Stimulated activated CD4-positive, alpha-beta T cell treated with anti-CD3 and anti-CD28 coated beads, Interleukin-12 subunit alpha, Interleukin-12 subunit beta, amount 100 ng/mL, for 4 hours (primary cell): Measurements from ENCODE around the gene NCKIPSD.
"Not testable (repeated sequence)": the region's sequence is repeated elsewhere in the genome, so short reads cannot be mapped to it uniquely, and the experiment has no call there.

ENCODE experiments used
- DNase-seq: peaks from one replicate; pipeline ENCODE4 v3.0.0-alpha.2; 2020

NCKIPSD gene

DNA sequence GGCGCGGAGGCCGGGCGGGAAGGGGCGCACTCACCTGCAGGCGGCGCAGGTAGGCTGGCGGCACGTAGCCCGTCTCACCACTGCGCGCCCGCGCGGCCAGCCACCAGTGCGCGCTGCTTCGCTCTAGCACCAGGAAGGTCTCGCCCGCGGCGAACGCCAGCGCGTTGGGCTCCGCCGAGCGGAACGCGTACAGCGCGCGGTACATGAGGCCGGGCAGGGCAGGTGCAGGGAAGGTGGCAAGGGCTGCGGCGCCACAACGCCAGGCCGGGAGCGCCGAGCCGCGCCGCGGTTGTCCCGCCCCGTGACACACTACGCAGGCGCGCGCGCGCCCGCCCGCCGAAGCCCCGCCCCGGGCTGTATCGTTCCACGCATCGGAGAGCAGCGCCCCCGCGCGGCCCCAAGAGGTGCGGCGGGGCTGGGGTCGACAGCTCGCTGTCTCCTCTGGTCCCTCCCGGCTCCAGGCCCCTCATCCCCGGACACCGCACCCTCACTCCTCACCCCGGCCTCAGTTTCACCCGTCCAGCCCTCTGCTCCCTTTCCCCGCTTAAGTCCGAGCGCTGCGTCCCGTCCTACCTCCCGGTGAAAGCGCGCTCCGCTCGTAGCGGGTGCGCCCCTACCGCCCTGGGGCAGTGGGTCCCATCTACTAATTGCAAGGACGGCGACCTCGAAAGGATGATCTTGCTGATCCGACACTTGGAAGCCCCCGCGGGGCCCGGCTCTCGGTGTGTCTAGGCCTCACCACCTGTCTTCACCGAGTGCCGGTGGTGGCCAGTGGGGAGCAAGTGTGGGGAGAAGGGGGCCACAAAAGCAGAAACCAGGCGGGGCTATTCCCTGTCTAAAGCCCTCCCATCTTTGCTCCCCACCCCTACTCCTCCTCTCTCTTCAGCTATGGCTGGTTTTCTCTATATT, at the start of gene NCKIPSD:
TSS of gene NCKIPSD (minus strand) at position 313 of the 909 bp plus-strand sequence. CDS start at position 205, 108 bp downstream.
- peak; percentile 93 for DNase-seq

GRCh38 chr3:48735075-48735767, 49.5 kb upstream of the NCKIPSD start:
- DNase-seq, result not testable (repeated sequence)

DNA sequence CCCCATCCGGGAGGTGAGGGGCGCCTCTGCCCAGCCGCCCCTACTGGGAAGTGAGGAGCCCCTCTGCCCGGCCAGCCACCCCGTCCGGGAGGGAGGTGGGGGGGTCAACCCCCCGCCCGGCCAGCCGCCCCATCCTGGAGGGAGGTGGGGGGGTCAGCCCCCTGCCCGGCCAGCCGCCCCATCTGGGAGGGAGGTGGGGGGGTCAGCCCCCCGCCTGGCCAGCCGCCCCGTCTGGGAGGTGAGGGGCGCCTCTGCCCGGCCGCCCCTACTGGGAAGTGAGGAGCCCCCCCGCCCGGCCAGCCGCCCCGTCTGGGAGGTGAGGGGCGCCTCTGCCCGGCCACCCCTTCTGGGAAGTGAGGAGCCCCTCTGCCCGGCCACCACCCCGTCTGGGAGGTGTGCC, 48.8 kb upstream of the NCKIPSD start:
- not testable (repeated sequence) for DNase-seq

DNA sequence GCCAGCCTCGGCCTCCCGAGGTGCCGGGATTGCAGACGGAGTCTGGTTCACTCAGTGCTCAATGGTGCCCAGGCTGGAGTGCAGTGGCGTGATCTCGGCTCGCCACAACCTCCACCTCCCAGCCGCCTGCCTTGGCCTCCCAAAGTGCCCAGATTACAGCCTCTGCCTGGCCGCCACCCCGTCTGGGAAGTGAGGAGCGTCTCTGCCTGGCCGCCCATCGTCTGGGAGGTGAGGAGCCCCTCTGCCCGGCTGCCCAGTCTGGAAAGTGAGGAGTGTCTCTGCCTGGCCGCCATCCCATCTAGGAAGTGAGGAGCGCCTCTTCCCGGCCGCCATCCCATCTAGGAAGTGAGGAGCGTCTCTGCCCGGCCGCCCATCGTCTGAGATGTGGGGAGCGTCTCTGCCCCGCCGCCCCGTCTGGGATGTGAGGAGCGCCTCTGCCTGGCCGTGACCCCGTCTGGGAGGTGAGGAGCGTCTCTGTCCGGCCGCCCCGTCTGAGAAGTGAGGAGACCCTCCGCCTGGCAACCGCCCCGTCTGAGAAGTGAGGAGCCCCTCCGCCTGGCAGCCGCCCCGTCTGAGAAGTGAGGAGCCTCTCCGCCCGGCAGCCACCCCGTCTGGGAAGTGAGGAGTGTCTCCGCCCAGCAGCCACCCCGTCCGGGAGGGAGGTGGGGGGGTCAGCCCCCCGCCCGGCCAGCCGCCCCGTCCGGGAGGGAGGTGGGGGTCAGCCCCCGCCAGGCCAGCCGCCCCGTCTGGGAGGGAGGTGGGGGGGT, 48.2 kb upstream of the NCKIPSD start:
- not testable (repeated sequence) for DNase-seq

GRCh38 chr3:48727511-48727910, 41.8 kb upstream of the NCKIPSD start:
- no peak for DNase-seq

GRCh38 chr3:48725185-48725855, 39.6 kb upstream of the NCKIPSD start:
- DNase-seq, result not testable (repeated sequence)

DNA sequence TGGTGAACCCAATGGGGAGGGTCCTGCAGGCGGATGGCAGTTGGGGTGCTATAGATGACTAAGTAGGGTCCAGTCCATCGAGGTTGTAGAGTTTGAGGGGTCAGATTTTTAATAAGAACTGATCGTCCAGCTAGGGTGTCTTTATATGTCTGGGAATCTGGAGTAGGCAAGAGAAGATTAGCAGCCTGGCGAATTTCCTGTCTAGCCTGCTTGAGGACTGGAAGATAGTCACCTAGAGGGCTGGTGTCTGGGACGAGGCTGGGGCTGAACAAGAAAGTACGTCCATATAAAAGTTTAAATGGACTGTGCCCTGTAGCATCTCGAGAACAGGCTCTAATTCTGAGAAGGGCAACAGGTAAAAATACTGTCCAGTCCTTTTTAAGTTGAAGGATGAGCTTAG, 38.0 kb upstream of the NCKIPSD start:
- no peak for DNase-seq

- DNase-seq, result not testable (repeated sequence)
Observed at GRCh38 chr3:48723293-48723692, 37.6 kb upstream of the NCKIPSD start.

- DNase-seq, result peak; percentile 99
Observed at GRCh38 chr3:48716982-48717746, 31.4 kb upstream of the NCKIPSD start, which contains the start of gene IP6K2. IP6K2 (minus strand) TSS chr3:48717221; CDS start chr3:48695291, 21,930 bp downstream.

DNA sequence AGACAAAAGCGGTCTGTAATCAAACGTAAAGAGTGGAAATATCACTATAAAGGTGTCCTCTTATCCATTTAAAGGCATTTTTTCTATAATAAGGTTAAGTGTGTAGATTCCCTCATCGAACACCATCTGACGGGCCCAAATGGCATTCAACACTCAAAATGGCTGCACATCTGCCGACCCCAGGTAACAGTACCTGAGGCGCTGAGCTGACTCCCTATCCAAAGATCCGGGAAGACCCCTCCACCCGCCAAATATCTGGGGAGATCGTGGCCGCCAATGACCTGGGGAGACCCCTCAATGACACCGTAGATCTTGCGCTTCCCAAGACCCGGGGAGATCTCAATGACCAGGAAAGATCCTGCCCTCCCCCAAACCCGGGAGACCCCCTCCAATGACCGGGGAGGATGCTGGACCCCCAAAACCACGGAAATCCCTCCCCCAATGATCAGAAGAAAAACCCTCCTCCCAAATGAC, 30.8 kb upstream of the NCKIPSD start:
- peak; percentile 24 for DNase-seq

DNA sequence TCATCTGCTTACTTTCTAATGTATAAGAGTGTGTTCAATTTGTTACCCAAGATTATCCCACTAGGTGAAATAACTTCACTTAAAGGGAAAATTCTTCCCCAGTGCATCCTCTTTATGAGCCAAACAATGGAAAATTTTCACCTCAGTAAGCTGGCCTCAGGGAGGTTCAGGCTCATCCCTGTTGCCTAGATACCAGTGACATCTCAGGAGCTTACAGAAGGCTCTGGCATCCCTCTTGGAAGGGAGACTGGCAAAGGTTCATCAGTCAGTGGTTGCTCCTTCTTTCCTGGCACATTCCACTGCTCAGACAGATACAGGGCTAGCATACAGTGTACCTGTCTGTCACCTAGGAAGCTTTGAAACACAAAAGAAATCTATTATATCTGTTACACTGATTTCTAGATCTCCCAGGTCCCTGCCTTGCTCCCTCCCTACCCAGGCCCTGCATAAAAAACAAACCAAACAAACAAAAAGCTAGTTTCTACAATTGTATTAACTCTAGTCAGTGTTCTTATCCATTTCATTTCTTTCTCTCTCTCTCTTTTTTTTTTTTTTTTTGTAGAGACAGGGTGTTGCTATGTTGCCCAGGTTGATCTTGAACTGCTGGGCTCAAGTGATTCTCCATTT, 29.6 kb upstream of the NCKIPSD start:
- DNase-seq, result no peak

GRCh38 chr3:48711727-48712126, 26.0 kb upstream of the NCKIPSD start:
- no peak for DNase-seq

DNA sequence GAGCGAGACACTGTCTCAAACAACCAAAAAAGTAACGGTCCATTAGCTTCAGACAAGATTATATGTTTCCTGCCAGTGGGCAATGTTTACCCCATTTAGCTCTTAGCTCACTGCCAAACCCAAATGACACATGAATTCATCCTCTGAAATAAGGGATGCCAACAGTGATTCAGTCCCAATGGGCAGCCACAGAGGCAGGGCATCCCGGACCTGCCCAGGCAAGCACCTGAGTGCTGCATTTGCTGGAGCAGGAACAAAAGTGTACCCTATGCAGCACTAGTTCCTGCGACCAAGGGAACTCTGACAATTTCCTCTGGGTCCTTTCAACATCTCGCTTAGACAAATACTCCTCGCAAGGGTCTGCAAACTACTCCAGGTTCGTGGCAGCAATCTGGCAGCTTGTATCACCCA, 23.3 kb upstream of the NCKIPSD start:
- no peak for DNase-seq

GRCh38 chr3:48708481-48708889, 22.8 kb upstream of the NCKIPSD start:
- DNase-seq, result no peak

GRCh38 chr3:48707157-48707556, 21.4 kb upstream of the NCKIPSD start:
- no peak for DNase-seq

DNA sequence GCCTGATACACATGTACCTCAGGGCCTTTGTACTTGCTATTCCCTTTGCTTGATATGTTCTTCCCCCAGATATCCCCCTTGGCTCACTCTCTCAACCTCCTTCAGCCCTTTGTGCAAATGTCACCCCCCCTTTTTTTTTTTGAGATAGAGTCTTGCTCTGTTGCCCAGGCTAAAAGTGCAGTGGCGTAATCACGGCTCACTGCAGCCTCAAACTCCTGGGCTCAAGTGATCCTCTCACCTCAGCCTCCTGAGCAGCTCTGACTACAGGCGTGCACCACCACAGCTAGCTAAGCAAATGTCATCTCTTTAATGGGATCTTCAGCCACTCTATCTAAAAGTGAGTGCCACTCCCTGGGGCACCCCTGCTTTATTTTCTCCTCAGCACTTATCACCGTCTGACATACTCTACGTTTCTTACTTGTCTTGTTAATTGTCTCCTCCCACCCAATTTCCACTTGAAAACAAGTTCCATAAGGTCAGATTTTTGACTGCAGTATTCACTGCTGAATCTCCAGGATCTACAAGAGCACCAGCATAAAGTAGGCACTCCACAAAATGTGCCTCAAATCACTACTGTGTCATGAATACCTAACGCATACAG, 16.7 kb upstream of the NCKIPSD start:
- no peak for DNase-seq

DNA sequence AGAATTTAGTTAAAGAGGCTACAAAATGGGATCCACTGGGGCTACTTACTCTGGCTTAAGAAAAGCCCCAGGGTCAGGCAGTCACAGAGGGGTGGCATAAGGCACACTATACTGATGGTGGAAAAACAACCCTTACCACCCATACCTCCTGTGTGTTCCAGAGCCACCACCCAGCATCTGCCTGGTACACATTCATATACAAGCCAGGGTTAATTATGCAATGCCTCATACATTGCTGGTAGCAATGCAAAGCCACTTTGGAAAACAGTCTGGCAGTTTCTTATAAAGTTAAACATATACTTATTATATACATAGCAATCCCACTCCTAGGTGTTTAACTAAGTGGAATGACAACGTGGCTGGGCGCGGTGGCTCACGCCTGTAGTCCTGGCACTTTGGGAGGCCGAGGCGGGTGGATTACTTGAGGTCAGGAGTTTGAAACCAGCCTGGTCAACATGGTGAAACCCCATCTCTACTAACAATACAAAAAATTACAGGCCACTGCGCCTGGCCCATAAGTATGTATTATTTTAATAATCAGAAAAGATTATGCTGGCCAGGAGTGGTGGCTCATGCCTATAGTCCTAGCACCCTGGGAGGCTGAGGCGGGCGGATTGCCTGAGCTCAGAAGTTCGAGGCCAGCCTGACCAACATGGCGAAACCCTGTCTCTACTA, 15.2 kb upstream of the NCKIPSD start:
- no peak for DNase-seq

- DNase-seq, result no peak
Observed at GRCh38 chr3:48698891-48699290, 13.2 kb upstream of the NCKIPSD start.

GRCh38 chr3:48697952-48698351, 12.2 kb upstream of the NCKIPSD start:
- DNase-seq, result no peak

GRCh38 chr3:48696601-48697000, 10.9 kb upstream of the NCKIPSD start:
- no peak for DNase-seq
